AG04449 (cell line): ENCODE results near the gene FCMR.

Experiments used
- CTCF ChIA-PET: fragments of 350-600 bp; formaldehyde crosslinking; extraction: SDS; loops from one replicate; lab custom pipeline; 2021; ENCODE audit warnings: antibody characterized with exemption; lab: Yijun Ruan, JAX
- POLR2A ChIA-PET: fragments of 400-600, 350-600 bp; formaldehyde crosslinking; extraction: SDS; loops from one replicate; lab custom pipeline; 2020; ENCODE audit warnings: antibody characterized with exemption, inconsistent platforms; lab: Yijun Ruan, JAX
- DNase-seq: peaks from one replicate; pipeline ENCODE4 v3.0.0-alpha.2; 2010; ENCODE audit warnings: low read depth, low spot score
- H3K4me3 ChIP-seq: 2 replicates; pipeline ENCODE4 v1.5.1; 2011; ENCODE audit warnings: low read depth, mild to moderate bottlenecking, control low read depth, low read length
- TF ChIP-seq, protein P1 (sequence below): IDR thresholded peaks from one replicate; pipeline ENCODE4 v1.5.1; 2011; ENCODE audit warnings: mild to moderate bottlenecking, moderate library complexity, low read length, control low read depth, inconsistent platforms; ENCODE audit not compliant: insufficient read depth; ENCODE audit errors: missing control alignments

FCMR gene

GRCh38 chr1:206945779-206946178 is 24.0 kb upstream of the FCMR start:
- TF ChIP-seq, protein P1, sequence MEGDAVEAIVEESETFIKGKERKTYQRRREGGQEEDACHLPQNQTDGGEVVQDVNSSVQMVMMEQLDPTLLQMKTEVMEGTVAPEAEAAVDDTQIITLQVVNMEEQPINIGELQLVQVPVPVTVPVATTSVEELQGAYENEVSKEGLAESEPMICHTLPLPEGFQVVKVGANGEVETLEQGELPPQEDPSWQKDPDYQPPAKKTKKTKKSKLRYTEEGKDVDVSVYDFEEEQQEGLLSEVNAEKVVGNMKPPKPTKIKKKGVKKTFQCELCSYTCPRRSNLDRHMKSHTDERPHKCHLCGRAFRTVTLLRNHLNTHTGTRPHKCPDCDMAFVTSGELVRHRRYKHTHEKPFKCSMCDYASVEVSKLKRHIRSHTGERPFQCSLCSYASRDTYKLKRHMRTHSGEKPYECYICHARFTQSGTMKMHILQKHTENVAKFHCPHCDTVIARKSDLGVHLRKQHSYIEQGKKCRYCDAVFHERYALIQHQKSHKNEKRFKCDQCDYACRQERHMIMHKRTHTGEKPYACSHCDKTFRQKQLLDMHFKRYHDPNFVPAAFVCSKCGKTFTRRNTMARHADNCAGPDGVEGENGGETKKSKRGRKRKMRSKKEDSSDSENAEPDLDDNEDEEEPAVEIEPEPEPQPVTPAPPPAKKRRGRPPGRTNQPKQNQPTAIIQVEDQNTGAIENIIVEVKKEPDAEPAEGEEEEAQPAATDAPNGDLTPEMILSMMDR: no peak

DNA sequence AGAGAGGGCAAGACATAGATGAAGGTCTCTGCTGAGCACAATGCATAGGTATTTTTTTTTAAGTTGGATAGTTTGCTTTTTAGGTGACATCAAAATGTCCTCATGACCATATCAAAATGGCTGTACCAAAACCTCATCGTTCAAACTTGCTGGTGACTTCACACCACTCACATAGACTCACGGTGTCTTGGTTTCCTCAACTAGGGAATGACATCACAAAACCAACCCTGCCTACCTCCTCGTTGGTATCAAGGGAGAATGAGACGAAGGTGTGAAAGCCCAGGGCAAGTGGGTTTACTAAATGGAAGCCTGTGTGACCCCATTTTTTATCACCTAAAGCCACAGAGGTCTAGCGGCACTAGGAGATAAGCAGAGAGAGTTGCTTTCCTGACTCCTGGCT is 23.0 kb upstream of the FCMR start:
- no peak for DNase-seq
- no peak overlapping the region for H3K4me3 ChIP-seq
- ChIA-PET POLR2A (no interaction called here), CTCF (interaction anchor here (1.3 to 4.9 kb wide), 3 partner anchors 9 to 33 kb away, joined by 3 to 22 read pairs (median 8); no protein-coding TSS in a partner anchor)
- TF ChIP-seq, protein P1: no peak

More at GRCh38 chr1:206945779-206946178, 24.0 kb upstream of the FCMR start:
- ChIA-PET POLR2A (no interaction called here), CTCF (interaction anchor here (1.1 to 4.9 kb wide), 7 partner anchors 10 to 37 kb away, joined by 3 to 22 read pairs (median 4); no protein-coding TSS in a partner anchor)
- no peak overlapping the region for H3K4me3 ChIP-seq
- DNase-seq: no peak

DNA sequence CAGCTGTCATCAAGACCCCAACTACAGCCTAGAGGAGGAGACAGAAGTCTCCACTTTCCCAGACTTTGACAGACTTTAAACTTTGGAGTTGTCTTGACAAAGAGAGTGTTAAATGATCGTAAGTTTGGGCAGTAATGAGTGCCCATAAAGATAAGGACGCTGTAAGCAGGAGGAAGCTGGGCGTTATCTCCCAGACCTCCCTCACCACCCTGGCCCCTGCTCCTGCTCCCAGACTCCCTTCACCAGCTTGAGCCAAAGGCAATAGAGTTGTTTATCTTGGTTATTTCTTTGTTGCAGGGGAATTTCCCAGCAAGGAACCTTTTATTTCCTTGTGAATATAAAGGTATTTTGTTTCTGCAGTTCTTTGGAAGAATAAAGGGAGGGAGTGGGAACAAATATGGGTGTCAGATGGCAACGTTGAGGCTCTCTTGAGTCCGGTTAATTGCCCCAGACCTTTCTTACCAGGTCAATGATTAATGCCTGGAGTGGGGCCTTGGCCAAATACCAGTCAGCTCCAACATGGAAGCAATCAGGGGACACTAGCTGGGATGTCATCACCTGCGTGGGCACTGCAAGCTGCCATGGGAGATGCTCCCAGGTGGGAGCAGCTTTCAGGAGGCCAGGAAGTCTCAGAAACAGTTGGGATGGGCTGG is 20.2 kb upstream of the FCMR start:
- ChIA-PET POLR2A (no interaction called here), CTCF (interaction anchor here (1.0 to 1.5 kb wide), 2 partner anchors 40 to 139 kb away, joined by 3 to 5 read pairs; no protein-coding TSS in a partner anchor)
- TF ChIP-seq, protein P1: no peak
- H3K4me3 ChIP-seq: no peak overlapping the region
- DNase-seq: no peak

GRCh38 chr1:206940588-206940936 is 18.8 kb upstream of the FCMR start:
- ChIA-PET POLR2A (no interaction called here), CTCF (interaction anchor here (0.6 to 1.5 kb wide), 3 partner anchors 9 to 41 kb away, joined by 3 to 5 read pairs (median 3); no protein-coding TSS in a partner anchor)
- TF ChIP-seq, protein P1: no peak
- DNase-seq: no peak
- H3K4me3 ChIP-seq: no peak overlapping the region

DNA sequence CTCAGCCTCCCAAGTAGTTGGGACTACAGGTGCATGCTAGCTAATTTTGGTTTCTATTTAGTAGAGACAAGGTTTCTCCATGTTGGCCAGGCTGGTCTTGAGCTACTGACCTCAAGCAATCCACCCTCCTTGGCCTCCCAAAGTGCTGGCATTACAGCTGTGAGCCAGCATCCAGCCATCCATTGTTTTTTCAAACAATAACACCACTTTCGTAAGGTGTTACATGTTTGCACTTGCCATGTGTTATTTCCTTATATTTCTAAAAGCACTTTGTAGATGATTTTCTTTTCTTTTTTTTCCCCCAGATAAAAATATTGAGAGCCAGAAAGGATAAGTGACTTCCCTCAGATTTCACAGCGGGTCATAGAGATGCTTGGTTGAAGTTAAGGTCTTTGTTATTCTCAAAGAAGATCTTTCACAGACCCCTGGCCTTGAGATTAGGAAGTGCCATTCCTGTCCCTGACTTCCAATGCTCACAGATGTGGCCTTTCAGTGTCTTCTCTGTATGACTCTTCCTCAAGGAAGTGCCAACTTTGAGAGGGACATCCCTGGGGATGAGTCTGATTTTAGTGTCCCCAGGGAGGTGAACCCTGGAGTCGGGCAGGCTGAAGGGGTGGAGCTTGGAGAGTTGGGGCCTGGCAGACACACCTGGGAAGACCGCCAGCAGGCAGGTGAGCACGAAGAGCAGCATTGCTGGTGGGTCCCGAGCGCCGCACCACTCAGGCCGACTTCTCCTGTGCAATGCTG is 18.3 kb upstream of the FCMR start:
- TF ChIP-seq, protein P1: no peak
- DNase-seq: no peak
- ChIA-PET POLR2A (no interaction called here), CTCF (interaction anchor here (0.6 to 1.1 kb wide), 3 partner anchors 8 to 123 kb away, joined by 3 read pairs; no protein-coding TSS in a partner anchor)
- H3K4me3 ChIP-seq: no peak overlapping the region

GRCh38 chr1:206939131-206939530 is 17.4 kb upstream of the FCMR start:
- DNase-seq: no peak
- H3K4me3 ChIP-seq: no peak overlapping the region
- ChIA-PET POLR2A (no interaction called here), CTCF (interaction anchor here (0.9 to 1.3 kb wide), 4 partner anchors 27 to 122 kb away, joined by 3 to 7 read pairs (median 4); no protein-coding TSS in a partner anchor)
- TF ChIP-seq, protein P1: no peak
